Activated CD8-positive, alpha-beta T cell treated with anti-CD3 and anti-CD28 coated beads for 36 hours (primary cell): ENCODE measurements around the gene CSAD. TPM values are rescaled to one million over a fixed set of nuclear protein-coding genes. Genes with fewer than 3 reads are reported as not detected.

Experiments used
- ATAC-seq: fragments of 200-7000 bp; cut with Tn5 transposase; one replicate; pipeline ENCODE4 v1.10.0; 2021; ENCODE audit warnings: mild to moderate bottlenecking, moderate library complexity
- CTCF ChIA-PET: fragments of 350-600 bp; sonication (Branson Sonifier 250); formaldehyde crosslinking; loops from one replicate; lab custom pipeline; 2021; ENCODE audit warnings: antibody characterized with exemption; lab: Charles Lee
- POLR2A ChIA-PET: fragments of 350-600 bp; sonication (Branson Sonifier 250); formaldehyde crosslinking; loops from one replicate; lab custom pipeline; 2021; ENCODE audit warnings: antibody characterized with exemption; lab: Charles Lee
- DNase-seq: peaks from one replicate; pipeline ENCODE4 v3.0.0-alpha.2; 2020
- H3K27ac Mint-ChIP-seq: one replicate; pipeline ENCODE4 v1.8.0; 2021; ENCODE audit warnings: mild to moderate bottlenecking, mixed read lengths
- H3K27me3 Mint-ChIP-seq: one replicate; pipeline ENCODE4 v1.8.0; 2021; ENCODE audit warnings: mixed read lengths
- H3K36me3 Mint-ChIP-seq: one replicate; pipeline ENCODE4 v1.8.0; 2021; ENCODE audit warnings: low read depth, mixed read lengths
- H3K4me1 Mint-ChIP-seq: one replicate; pipeline ENCODE4 v1.8.0; 2021; ENCODE audit warnings: low read depth, mixed read lengths
- H3K4me3 Mint-ChIP-seq: one replicate; pipeline ENCODE4 v1.8.0; 2021; ENCODE audit warnings: mild to moderate bottlenecking, moderate library complexity, mixed read lengths
- H3K9me3 Mint-ChIP-seq: one replicate; pipeline ENCODE4 v1.8.0; 2021; ENCODE audit warnings: mixed read lengths
- intact Hi-C: fragments of 100-400 bp; cut with micrococcal nuclease; formaldehyde crosslinking; loops from one replicate; pipeline ENCODE4 v1.10.0; 2022
- total RNA-seq, 2 experiments: library from RNA; stranded (reverse); gene quantifications; one replicate each; pipeline ENCODE4 v1.2.3, GENCODE V29; 2021
- TF ChIP-seq, protein P1 (sequence below): fragments of 200-600 bp; IDR thresholded peaks from one replicate; pipeline ENCODE4 v1.8.0; 2022; ENCODE audit warnings: antibody characterized with exemption, mild to moderate bottlenecking

The CSAD gene
- total RNA-seq, 2 experiments from 2014 or later: 13.8 to 18.6 TPM

DNA sequence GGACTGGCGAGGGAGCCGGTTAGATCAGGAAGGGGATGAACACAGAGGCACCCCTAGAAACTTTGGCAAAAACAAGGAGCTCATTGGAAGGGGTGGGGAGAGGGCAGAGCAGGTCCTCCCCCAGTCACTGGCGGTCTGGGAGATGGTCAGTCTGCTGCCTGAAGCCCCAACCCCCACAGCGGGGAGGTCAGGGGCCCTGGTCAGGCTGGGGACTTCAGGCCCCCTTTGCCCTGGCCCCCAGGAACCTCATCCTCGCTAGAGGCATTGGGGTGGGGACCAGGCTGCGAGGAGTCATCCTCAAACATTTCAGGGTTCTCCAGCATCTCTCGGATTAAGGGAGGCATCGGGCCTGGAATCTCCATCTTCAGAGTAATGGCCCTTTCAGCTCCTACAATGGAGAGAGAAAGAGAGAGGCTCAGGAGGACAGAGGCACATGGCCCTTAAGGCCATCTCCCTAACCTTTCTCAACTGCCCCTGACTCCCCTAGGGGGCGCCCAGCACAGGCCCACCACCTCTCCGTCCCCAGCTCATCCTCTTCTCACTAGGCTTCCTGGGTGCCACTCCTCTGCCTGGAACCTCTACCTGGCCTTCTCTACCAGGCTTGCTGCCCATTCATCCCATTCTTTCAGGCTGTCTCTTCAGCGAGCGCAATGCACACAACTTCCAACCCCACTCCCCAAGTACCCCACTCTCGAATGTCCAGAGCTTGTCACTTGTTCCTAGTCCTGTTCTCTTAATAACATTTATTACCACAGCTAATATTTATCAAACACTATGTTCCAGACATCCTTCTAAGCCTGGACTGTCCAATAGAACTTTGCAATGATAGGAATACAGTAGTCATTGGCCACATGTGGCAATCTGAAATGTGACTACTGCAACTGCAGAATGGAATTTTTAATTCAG lies 31.0 kb upstream of the CSAD start:
- H3K4me3 Mint-ChIP-seq: no peak overlapping the region
- ATAC-seq (no peak), DNase-seq (peak; percentile 45)
- intact Hi-C loops: loop anchor here (5.0 kb wide), 2 partner anchors 56 to 76 kb away; partner anchors contain the start of gene ESPL1
- H3K9me3 Mint-ChIP-seq: no peaks in the 10 kb centered on the region
- CTCF ChIA-PET: interaction anchor here (0.6 to 9.7 kb wide), 34 partner anchors 9 to 297 kb away, joined by 3 to 213 read pairs (median 6); partner anchors contain the start of genes AAAS, ESPL1, MYG1 and PFDN5
- TF ChIP-seq, protein P1, sequence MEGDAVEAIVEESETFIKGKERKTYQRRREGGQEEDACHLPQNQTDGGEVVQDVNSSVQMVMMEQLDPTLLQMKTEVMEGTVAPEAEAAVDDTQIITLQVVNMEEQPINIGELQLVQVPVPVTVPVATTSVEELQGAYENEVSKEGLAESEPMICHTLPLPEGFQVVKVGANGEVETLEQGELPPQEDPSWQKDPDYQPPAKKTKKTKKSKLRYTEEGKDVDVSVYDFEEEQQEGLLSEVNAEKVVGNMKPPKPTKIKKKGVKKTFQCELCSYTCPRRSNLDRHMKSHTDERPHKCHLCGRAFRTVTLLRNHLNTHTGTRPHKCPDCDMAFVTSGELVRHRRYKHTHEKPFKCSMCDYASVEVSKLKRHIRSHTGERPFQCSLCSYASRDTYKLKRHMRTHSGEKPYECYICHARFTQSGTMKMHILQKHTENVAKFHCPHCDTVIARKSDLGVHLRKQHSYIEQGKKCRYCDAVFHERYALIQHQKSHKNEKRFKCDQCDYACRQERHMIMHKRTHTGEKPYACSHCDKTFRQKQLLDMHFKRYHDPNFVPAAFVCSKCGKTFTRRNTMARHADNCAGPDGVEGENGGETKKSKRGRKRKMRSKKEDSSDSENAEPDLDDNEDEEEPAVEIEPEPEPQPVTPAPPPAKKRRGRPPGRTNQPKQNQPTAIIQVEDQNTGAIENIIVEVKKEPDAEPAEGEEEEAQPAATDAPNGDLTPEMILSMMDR: peak; percentile 31
- H3K27ac Mint-ChIP-seq: no peak overlapping the region
- peaks cover 63% of the 10 kb centered on the region for H3K4me1 Mint-ChIP-seq
- POLR2A ChIA-PET: interaction anchor here (1.0 to 1.7 kb wide), 3 partner anchors 8 to 133 kb away, joined by 3 to 9 read pairs (median 4); partner anchors contain the start of gene ESPL1
- no peaks in the 10 kb centered on the region for H3K27me3 Mint-ChIP-seq
- H3K36me3 Mint-ChIP-seq: peaks cover 28% of the 10 kb centered on the region

DNA sequence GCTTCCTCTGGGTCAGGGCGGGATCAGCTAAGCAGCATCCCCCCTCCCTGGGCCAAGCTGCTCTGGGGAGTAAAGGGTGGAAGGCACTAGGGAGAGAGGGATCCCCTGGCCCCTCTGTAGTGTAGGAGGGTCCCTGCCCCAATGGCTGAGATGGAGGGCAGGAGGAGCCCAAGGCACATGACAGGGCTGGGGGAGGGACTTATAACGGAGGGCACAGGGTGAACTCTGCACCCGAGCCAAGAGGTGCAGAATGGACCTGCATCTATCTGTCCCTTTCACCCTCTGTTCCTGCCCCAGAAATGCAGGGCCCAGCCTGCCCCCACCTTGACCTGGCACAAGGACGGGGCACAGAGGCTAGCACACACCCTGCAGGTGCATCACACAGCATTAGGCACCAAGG lies 30.1 kb upstream of the CSAD start:
- no peaks in the 10 kb centered on the region for H3K9me3 Mint-ChIP-seq
- H3K36me3 Mint-ChIP-seq: peaks cover 28% of the 10 kb centered on the region
- ATAC-seq: no peak
- CTCF ChIA-PET: interaction anchor here (0.7 to 9.7 kb wide), 20 partner anchors 7 to 298 kb away, joined by 3 to 213 read pairs (median 10); partner anchors contain the start of genes AAAS, ESPL1 and MYG1
- H3K27me3 Mint-ChIP-seq: no peaks in the 10 kb centered on the region
- POLR2A ChIA-PET: interaction anchor here (0.9 to 8.1 kb wide), 6 partner anchors 7 to 134 kb away, joined by 3 to 78 read pairs (median 4); partner anchors contain the start of gene RARG
- H3K4me3 Mint-ChIP-seq: no peak overlapping the region
- intact Hi-C loops: loop anchor here (5.0 kb wide), 2 partner anchors 56 to 76 kb away; partner anchors contain the start of gene ESPL1
- peaks cover 63% of the 10 kb centered on the region for H3K4me1 Mint-ChIP-seq
- TF ChIP-seq, protein P1: no peak
- no peak overlapping the region for H3K27ac Mint-ChIP-seq
- no peak for DNase-seq

DNA sequence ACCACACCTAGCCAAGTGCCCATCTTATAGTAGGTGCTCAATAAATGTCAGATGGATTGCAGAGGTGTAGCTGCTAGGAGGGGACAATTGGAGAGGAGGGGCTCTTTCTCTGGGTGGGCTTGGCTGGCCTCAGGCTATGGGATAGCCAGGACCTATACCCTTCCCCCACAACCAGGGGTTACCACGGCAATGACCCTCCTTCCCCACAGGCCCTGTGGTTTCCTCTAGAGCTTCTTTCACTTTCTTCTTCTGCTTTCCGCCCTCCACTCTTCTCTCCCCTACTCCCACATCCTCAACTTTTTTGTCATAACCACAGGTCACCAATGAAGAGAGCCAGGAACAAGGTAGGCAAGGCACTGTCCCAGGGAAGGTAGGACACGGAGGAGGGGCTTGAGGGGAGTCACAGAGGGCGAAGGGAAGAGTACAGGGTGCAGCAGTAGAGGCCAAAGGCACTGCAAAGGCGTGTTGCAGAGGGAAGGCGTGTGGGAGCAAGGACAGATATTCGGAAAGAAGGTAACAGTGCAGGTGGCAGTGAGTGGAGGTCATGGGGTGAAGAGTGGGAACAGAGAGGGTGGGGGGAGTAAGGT lies 28.2 kb upstream of the CSAD start:
- ATAC-seq (peak; percentile 17), DNase-seq (peak; percentile 61)
- TF ChIP-seq, protein P1: no peak
- ChIA-PET POLR2A (interaction anchor here (1.0 to 8.1 kb wide), 11 partner anchors 8 to 111 kb away, joined by 3 to 78 read pairs (median 5); partner anchors contain the start of genes CSAD, ESPL1, RARG and ZNF740), CTCF (interaction anchor here (0.7 to 9.7 kb wide), 17 partner anchors 9 to 265 kb away, joined by 3 to 213 read pairs (median 5); partner anchors contain the start of genes AAAS, CSAD, ESPL1 and ZNF740)
- intact Hi-C loops: loop anchor here (5.0 kb wide), 1 partner anchor 52 kb away; no protein-coding TSS in a partner anchor
- Mint-ChIP-seq H3K4me3 (peak overlapping the region; percentile 60), H3K27ac (peak overlapping the region; percentile 85), H3K9me3 (no peaks in the 10 kb centered on the region), H3K4me1 (peaks cover 63% of the 10 kb centered on the region), H3K27me3 (no peaks in the 10 kb centered on the region), H3K36me3 (peaks cover 37% of the 10 kb centered on the region)

DNA sequence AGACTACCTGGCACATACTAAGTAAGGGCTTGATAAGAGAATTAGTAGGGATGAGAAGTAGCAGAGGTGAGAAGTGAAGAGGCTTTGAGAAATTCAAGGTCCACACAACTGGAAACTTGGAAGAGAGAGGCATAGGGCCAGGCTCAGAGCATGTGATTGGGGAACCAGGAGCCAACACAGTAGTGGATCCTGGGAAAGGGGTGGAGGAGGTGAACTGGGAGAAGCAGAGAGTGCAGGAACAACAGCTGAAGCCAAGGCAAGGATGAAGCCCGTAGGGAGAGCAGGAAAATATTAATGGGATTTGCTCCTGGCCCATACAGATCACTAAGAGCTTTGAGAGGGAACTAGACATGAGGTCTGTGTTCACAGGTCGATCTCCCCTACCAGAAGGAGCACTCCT lies 27.7 kb upstream of the CSAD start:
- no peak for ATAC-seq
- H3K36me3 Mint-ChIP-seq: peaks cover 40% of the 10 kb centered on the region
- H3K4me1 Mint-ChIP-seq: peaks cover 63% of the 10 kb centered on the region

More for the DNA sequence above, 27.7 kb upstream of the CSAD start:
- POLR2A ChIA-PET: interaction anchor here (1.0 to 8.1 kb wide), 10 partner anchors 8 to 112 kb away, joined by 3 to 78 read pairs (median 6); partner anchors contain the start of genes CSAD, ESPL1, RARG and ZNF740
- Mint-ChIP-seq H3K27ac (peak overlapping the region; percentile 85), H3K9me3 (no peaks in the 10 kb centered on the region), H3K27me3 (no peaks in the 10 kb centered on the region), H3K4me3 (peak overlapping the region; percentile 6)
- DNase-seq: no peak
- intact Hi-C loops: loop anchor here (5.0 kb wide), 1 partner anchor 51 kb away; no protein-coding TSS in a partner anchor
- TF ChIP-seq, protein P1: no peak
- CTCF ChIA-PET: interaction anchor here (0.7 to 9.7 kb wide), 14 partner anchors 12 to 266 kb away, joined by 3 to 213 read pairs (median 4); partner anchors contain the start of genes AAAS, CSAD, ESPL1 and ZNF740
